HG03520 (cell line): ENCODE measurements around the gene DUXB.
A peak's percentile ranks its signal among the peaks of the same experiment; 100 is the strongest.

Source experiments
- ATAC-seq: cut with Tn5 transposase; IDR thresholded peaks from one replicate; pipeline ENCODE4 v1.9.1; 2021; ENCODE audit warnings: mild to moderate bottlenecking, moderate library complexity; ENCODE audit not compliant: unreplicated experiment

DUXB gene

GRCh38 chr16:75701361-75701760 is at the start of gene DUXB:
DUXB (minus strand) TSS chr16:75701461; CDS start chr16:75701418, 43 bp downstream.
- no peak for ATAC-seq

- ATAC-seq, result no peak
Observed at GRCh38 chr16:75750528-75750927, 49.3 kb upstream of the DUXB start.

- no peak for ATAC-seq
Observed at GRCh38 chr16:75746359-75746758, 45.1 kb upstream of the DUXB start.

- ATAC-seq, result peak; percentile 77
Observed at GRCh38 chr16:75745823-75746222, 44.6 kb upstream of the DUXB start.

- no peak for ATAC-seq
Observed at GRCh38 chr16:75745242-75745641, 44.0 kb upstream of the DUXB start.

- ATAC-seq, result no peak
Observed at GRCh38 chr16:75742424-75743047, 41.3 kb upstream of the DUXB start.

- ATAC-seq, result no peak
Observed at GRCh38 chr16:75733305-75734211, 32.3 kb upstream of the DUXB start.

- no peak for ATAC-seq
Observed at GRCh38 chr16:75732871-75733270, 31.6 kb upstream of the DUXB start.

- no peak for ATAC-seq
Observed at GRCh38 chr16:75727221-75727620, 26.0 kb upstream of the DUXB start.

- no peak for ATAC-seq
Observed at GRCh38 chr16:75726390-75726789, 25.1 kb upstream of the DUXB start, which contains the start of gene CPHXL. CPHXL (minus strand) TSS chr16:75726490; CDS start chr16:75726442, 48 bp downstream.

- ATAC-seq, result no peak
Observed at GRCh38 chr16:75718452-75718851, 17.2 kb upstream of the DUXB start.

- ATAC-seq, result no peak
Observed at GRCh38 chr16:75714661-75715060, 13.4 kb upstream of the DUXB start.

- ATAC-seq, result no peak
Observed at GRCh38 chr16:75710344-75710743, 9.1 kb upstream of the DUXB start.

- no peak for ATAC-seq
Observed at GRCh38 chr16:75703306-75703705, 2.0 kb upstream of the DUXB start.

GRCh38 chr16:75702242-75702641 is 981 bp upstream of the DUXB start:
- no peak for ATAC-seq

GRCh38 chr16:75697571-75697970 is 3.7 kb downstream of the DUXB start:
- no peak for ATAC-seq

- ATAC-seq, result no peak
Observed at GRCh38 chr16:75695708-75696107, 5.6 kb downstream of the DUXB start.

- ATAC-seq, result no peak
Observed at GRCh38 chr16:75687361-75687760, 13.9 kb downstream of the DUXB start.

GRCh38 chr16:75682308-75682707 is 19.0 kb downstream of the DUXB start:
- no peak for ATAC-seq

- no peak for ATAC-seq
Observed at GRCh38 chr16:75679366-75679765, 21.9 kb downstream of the DUXB start.

- no peak for ATAC-seq
Observed at GRCh38 chr16:75676909-75677308, 24.4 kb downstream of the DUXB start, which contains the start of gene CPHXL2. CPHXL2 (minus strand) TSS chr16:75677009; CDS start chr16:75676999, 10 bp downstream.

- no peak for ATAC-seq
Observed at GRCh38 chr16:75667503-75667902, 33.8 kb downstream of the DUXB start.
